Cardiac fibroblast (primary cell): ENCODE measurements around the gene INAFM2.

ENCODE experiments used
- DNase-seq, 2 donors: peaks; one replicate each; pipeline versions ENCODE4 v3.0.0 to v3.0.0-alpha.2; 2010; ENCODE audit warnings: low read depth in 2 of 2
- H3K4me3 ChIP-seq, 2 donors: replicated peaks in 1 of 2; 1 replicate in 1 of 2; 2 replicates in 1 of 2; pipeline ENCODE4 v1.5.1; 2011; ENCODE audit warnings: low read depth in 2 of 2, low read length in 2 of 2, mild to moderate bottlenecking in 2 of 2, moderate library complexity in 1 of 2
- CTCF ChIP-seq: IDR thresholded peaks from one replicate; pipeline ENCODE4 v1.5.1; 2011; ENCODE audit warnings: low read depth, mild to moderate bottlenecking, low read length, inconsistent platforms

Gene INAFM2

DNA sequence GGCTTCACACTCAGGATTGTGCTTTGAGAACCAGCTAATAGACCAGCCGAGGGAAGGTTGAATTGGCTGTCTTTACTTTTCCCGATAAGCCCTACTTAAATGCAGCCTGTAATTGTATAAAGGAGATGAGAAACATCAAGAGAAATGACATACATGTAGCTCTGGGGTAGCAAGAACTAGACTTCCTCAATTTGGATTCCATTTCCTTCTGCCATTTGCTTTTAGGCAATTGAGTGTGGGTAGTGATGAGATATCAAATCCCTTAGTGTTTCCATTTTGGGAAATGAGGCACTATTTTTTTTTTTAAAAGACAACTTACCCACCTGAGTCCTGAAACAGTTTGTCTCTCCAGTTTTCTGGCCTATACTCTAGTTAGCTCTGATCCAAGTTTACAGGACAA lies 2.2 kb downstream of the INAFM2 start:
- TF ChIP-seq CTCF = no peak
- no peak for DNase-seq

GRCh38 chr15:40327457-40327856 lies 4.0 kb downstream of the INAFM2 start:
- TF ChIP-seq CTCF = no peak
- no peak for DNase-seq
- no peak overlapping the region for H3K4me3 ChIP-seq

More for the DNA sequence above, 2.2 kb downstream of the INAFM2 start:
- H3K4me3 ChIP-seq = peak overlapping the region in 1 of 2 donors; percentile 77

GRCh38 chr15:40328176-40328575 lies 4.7 kb downstream of the INAFM2 start:
- TF ChIP-seq CTCF = no peak
- no peak overlapping the region for H3K4me3 ChIP-seq
- peak; percentile 71 to 74 for DNase-seq

DNA sequence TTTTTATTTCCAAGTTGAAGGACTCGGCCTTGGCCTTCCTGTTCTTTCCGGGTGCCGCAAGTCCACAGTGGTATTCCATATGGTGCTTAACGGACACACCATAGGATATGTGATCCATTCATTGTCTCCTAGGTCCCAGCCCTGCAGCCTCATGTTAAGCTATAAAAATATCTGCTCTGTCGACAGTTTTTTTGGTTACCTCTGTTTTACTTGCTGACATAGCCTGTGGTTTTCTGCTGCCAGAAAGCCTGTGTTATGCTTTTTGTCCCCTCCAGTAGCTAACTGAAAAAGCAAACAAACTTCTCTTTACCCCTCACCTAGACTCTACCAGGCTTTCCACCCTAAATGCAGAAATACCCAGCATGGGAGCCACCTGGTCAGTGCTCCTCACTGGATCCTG lies 5.3 kb downstream of the INAFM2 start:
- H3K4me3 ChIP-seq = no peak overlapping the region
- DNase-seq = no peak
- TF ChIP-seq CTCF = no peak

GRCh38 chr15:40329804-40330203 lies 6.3 kb downstream of the INAFM2 start:
- DNase-seq = peak in 1 of 2 donors; percentile 89
- no peak for TF ChIP-seq CTCF
- H3K4me3 ChIP-seq = no peak overlapping the region

DNA sequence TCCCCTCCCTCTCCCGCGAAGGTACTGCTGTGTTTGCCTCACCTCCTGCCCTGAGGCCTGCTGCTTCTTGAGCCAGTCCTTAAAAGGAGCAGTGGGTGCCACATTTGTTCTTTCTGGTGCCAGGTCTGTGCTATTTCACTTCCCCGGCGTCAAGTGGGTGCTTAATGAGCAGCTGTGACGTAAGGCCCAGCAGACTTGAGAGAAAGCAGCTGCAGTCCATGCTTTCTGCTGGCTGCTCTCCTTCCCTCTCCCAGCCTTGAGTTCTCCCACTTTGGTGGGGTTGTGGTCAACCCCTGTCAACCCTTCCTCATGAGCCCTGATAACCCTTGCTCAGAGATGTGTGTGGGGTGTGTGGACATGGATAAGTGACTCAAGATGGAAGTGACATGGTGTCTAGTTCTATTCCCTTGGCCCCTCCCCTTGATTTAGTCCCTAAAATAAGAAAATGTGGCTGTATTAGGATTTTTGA lies 6.9 kb downstream of the INAFM2 start:
- peak; percentile 49 to 89 for DNase-seq
- no peak overlapping the region for H3K4me3 ChIP-seq
- no peak for TF ChIP-seq CTCF

- DNase-seq = no peak
- TF ChIP-seq CTCF = no peak
- H3K4me3 ChIP-seq = no peak overlapping the region
These were observed 7.5 kb downstream of the INAFM2 start for GRCh38 chr15:40331026-40331425.
